ENCODE data around the gene GPATCH3.
"Not testable (repeated sequence)": the region's sequence is repeated elsewhere in the genome, so short reads cannot be mapped to it uniquely, and the experiment has no call there.

Gene GPATCH3

DNA sequence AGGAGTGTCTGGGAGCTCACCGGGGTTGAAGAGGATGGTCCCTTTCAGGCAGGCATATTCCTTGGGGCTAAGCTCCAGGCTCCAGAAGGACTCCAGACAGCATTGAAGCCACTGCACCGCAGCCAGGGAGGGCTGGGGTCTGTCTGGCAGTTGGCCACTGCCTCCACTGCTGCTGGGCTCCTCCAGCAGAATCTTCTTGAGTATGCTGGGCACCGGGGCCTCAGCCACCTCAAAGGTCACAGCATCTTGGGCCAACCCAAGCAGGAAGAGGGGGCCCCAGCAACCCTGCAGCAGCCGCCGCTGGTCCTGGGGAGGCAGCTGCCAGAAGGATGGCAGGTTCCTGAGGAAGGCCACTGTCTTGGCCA is 13.1 kb upstream of the GPATCH3 start:
- no peak for DNase-seq (ENCODE audit: low read depth in 2 of 2)

GRCh38 chr1:26912147-26912490 is 11.9 kb upstream of the GPATCH3 start:
- no peak for DNase-seq (ENCODE audit: low read depth in 2 of 2)

DNA sequence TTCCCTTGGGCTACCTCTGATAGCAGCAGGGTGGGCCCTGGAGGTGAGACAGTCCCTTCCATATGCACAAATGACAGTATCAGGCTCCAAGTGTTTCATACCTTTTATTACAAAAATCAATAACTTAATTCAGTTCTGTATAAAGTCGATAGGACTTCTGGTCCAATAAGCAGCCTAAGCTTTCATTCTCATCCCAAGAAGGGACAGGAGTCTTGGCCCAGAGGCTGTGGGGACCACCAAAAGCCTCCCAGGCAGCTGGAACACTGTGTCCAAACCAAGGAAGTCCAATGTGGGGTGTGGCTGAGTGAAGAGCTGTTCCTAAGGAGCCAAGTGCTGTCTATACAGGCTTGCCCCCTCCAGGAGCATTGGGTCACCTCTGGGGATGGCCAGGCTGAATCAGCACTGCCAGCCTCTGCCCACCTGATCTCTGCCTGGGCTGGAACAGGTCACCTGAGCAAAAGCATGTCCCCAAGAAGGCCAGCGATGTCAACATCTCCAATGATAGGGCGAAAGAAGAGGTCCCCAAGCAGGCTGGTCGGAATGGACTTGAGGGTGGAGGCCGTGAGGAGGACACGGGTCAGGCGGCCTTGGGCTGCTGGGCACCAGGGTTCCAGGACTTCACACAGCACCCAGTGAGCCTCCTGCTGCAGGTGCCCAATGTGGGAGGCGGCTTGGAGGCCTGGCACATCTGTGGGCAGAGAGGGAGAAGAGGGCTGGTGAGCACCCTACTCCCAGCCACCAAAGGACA is 11.3 kb upstream of the GPATCH3 start:
- DNase-seq (ENCODE audit: low read depth in 2 of 2), result no peak

GRCh38 chr1:26910343-26911160 is 10.3 kb upstream of the GPATCH3 start:
- DNase-seq (ENCODE audit: low read depth in 2 of 2), result no peak

DNA sequence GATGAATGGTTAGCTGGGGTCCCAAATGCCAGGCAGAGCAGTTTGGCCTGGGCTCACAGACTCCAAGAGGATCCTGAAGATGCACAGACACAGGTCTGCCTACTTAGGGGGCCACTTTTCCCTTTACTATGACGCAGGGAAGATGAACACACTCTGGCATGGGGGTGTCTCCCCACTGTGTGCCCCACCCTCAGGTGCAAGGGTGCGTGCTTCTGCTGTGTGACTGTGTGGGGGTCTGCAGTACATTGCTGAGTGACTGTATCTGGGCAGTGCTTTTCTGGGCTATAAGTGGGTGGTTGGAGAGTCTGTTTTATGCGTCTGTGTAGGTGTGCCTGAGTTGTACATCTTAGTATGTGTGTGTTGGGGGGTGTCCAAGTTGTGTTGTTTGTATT is 9.7 kb upstream of the GPATCH3 start:
- no peak for DNase-seq (ENCODE audit: low read depth in 2 of 2)

DNA sequence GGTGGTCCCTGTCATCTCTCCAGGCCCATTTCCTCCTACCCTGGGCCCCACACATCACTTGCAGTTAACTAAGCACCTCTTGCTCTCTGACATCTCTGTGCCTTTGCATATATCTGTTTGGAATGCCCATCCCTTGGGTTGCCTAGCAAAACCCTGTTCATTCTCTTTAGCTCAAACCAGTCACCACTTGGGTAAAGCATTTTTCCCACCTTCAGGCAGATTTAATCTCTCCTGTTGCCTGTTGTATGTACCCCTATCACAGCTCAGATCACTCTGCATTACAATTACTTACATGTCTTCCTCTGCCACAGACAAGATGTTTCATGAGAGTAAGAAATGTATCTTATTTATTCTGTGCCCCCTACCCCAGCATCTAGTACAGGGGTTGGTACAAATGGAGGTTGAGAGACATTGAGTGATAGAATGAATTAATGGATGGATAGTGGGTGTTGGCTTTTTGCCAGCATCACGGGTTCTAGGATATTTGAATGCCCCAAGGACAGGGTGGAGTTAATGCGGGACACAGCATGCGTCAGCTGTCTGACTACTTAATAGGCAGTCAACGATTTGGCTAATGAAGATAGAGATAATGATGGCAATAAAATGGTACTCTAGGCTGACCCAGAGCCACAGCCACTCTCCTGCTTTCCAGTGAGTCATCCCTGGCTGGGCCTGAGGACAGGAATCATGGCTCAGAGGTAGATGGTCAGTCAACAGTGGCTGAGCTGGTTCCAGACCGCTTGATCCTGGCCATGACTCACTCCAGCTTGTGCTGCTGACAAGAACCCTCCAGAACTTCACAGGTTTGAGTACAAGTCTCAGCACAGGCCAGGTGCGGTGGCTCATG is 7.0 kb upstream of the GPATCH3 start:
- no peak for DNase-seq (ENCODE audit: low read depth in 2 of 2)

DNA sequence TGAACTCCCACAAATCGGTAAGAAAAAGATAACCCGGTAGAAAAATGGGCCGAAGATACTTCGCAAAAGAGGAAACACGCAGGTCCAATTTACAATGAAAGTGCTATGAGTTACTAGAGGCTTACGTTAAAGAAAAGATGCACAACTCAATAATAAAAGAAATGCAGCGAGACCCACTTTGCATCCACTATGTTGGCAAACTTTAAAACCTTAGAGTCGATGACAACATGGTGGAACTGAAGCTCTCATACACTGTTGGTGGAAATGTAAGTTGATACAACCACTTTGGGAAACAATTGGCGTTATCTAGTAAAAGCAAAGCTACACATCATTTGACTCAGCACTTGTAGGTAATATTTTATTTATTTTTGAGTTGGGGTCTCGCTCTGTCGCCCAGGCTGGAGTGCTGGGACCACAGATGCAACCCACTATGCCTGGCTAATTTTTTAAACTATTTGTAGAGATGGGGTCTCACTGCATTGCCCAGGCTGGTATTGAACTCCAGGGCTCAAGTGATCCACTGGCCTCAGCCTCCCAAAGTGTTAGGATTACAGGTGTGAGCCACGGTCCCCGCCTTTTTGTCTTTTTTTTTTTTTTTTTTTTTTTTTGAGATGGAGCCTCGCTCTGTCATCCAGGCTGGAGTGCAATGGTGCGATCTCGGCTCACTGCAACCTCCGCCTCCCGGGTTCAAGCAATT is 696 bp upstream of the GPATCH3 start:
- no peak for DNase-seq (ENCODE audit: low read depth in 2 of 2)

GRCh38 chr1:26897351-26897750 is 2.9 kb downstream of the GPATCH3 start:
- no peak for DNase-seq (ENCODE audit: low read depth in 2 of 2)

DNA sequence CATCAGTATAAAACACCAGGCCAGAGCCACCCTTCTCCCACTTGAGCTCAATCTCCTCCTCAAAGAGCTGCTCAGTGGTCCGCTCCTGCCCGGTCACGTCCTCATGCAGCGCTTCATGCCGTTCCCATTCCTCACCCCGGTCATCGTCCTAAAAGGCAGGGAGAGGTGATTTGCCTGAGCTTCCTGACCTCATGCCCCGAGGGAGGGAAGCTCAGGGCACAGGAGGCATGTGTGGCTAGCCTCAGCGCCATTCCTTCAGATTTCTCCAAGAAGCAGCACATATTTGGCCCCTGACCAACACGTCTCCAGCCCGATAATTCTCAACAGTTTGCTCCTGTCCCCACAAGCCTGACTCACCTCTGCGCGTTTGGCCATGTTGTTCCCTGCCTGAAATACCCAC is 6.0 kb downstream of the GPATCH3 start:
- no peak for DNase-seq (ENCODE audit: low read depth in 2 of 2)

DNA sequence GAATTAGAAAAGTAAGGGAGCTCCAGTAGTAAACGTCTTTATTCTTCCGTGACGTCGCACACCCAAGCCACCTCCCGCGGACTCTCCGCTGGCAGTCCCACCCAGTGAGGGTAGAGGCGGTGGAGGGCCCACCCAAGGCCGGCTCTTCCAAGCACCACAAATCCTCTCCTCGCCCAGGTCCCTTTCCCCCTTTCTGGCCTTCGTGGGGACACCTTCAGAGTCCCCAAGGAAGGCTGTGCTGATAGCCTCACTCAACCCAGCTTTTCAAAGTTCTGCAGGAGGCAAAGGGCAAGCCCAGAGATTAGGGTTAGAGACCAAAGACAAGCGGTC is 9.8 kb downstream of the GPATCH3 start:
- no peak for DNase-seq (ENCODE audit: low read depth in 2 of 2)

- DNase-seq (ENCODE audit: low read depth in 2 of 2), result peak in 1 of 2 experiments; percentile 14
Observed at GRCh38 chr1:26889551-26890466, 10.5 kb downstream of the GPATCH3 start, which contains the start of gene GPN2. GPN2 (minus strand) TSS chr1:26890283; CDS start chr1:26890096, 187 bp downstream.

DNA sequence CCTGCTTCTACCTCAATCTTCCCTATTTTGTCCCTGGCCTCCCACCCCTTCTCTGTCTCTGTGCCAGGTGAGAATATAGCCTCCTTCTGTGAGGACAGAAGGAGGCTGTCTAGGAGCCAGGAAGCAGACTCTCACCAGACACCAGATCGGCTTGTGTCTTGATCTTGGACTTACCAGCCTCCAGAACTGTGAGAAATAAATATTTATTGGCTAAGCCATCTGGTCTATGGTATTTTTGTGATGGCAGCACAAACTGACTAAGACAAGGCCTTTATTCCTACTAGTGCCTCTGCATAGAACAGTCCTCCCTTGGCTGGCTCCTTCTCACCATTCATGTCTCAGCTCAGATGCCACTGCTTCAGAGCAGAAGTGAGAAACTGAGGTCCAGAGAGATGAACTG is 12.0 kb downstream of the GPATCH3 start:
- DNase-seq (ENCODE audit: low read depth in 2 of 2), result no peak

DNA sequence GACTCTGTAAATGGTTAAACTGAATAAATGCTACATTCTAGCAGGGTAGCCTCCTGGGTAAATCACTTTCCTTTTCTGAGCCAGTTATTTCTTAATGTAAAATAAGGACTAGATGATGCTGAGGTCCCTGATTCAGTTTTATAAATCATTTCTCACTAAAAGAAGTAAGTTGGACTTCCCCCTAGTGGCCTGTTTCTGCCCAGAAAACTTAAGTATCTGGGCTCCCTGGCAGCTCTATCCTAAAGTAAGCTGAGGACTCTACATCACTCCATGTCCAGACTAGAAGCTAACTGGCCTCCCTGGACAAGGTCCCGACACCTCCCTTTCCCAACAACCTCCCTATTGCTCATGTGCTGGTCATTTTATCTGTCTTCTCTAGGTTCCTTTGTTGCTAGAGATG is 13.1 kb downstream of the GPATCH3 start:
- DNase-seq (ENCODE audit: low read depth in 2 of 2), result no peak

- no peak for DNase-seq (ENCODE audit: low read depth in 2 of 2)
Observed at GRCh38 chr1:26882696-26883463, 17.4 kb downstream of the GPATCH3 start.

DNA sequence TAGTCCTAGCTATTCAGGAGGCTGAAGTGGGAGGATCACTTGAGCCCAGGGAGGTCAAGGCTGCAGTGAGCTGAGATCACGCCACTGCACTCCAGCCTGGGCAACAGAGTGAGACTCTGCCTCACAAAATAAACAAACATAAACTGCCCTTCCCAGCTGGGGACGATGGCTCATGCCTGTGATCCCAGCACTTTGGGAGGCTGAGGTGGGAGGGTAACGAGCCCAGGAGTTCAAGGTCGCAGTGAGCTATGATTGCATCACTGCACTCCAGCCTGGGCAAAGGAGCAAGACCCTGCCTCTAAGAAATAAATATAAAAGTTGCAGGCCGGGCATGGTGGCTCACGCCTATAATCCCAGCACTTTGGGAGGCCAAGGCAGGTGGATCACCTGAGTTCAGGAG is 18.7 kb downstream of the GPATCH3 start:
- DNase-seq (ENCODE audit: low read depth in 2 of 2), result not testable (repeated sequence)

DNA sequence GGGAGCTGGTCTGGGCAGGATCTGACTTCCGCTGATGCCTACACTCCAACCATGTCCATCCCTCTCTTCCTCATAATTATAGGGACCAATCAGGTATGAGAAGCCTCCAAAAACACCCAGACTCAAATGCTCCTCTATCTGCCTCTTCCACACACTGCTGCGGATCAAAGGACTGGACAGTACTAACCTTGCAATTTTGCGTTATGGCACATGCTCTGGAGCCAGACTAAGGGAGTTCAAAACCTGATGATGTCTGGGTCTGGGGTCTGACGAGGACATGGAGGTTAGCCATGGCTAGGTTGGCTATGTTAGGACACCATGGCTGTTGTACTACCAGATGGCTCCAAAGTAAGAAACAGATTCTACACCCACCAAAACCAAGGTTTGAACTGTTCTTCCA is 20.5 kb downstream of the GPATCH3 start:
- no peak for DNase-seq (ENCODE audit: low read depth in 2 of 2)

DNA sequence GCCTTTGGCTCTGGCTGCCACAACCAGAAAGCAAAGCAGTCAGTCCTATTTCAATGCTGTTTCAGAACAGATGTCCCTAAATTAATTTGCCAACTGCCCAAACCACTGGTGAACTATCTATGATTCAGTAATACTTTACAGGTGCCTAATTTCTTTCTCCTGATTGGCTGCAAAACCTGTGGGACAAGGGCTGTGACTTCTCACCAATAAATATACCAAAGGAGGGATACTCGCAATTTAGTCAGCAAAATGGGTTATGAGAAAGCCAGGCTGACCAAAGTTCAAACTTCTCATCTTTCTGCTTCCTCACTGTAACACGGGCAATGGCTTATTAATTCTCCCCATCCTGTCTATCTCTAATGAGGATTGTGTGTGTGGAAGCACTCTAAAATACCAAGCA is 22.9 kb downstream of the GPATCH3 start:
- no peak for DNase-seq (ENCODE audit: low read depth in 2 of 2)

DNA sequence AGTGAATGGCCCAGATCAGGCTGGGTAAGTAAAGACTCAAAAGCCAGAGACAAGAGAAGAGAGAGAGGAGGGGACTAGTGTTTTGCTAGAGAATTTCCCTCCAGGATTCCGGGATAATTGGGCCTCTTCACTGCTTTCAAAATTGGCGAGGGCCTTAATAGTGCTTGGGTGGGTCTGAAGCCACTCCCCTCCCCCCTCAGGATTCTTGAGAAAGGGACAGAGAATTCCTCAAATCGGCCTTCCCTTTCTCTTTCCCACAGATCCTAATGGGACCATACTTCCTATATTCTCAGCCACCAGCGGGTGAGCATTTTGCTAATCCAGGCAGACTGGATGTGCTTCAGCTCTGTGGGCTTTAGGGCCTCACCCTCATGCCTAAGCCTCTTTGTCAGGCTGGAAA is 25.4 kb downstream of the GPATCH3 start:
- no peak for DNase-seq (ENCODE audit: low read depth in 2 of 2)

GRCh38 chr1:26873097-26873496 is 27.2 kb downstream of the GPATCH3 start:
- not testable (repeated sequence) for DNase-seq (ENCODE audit: low read depth in 2 of 2)
